NCI-H187 (cell line): ENCODE data around the gene TUT4.
"Not testable (repeated sequence)": the region's sequence is repeated elsewhere in the genome, so short reads cannot be mapped to it uniquely, and the experiment has no call there.

ENCODE experiments used
- DNase-seq, 2 experiments: peaks; one replicate each; lab custom pipeline; 2025; lab: John Stamatoyannopoulos, UW

The TUT4 gene

GRCh38 chr1:52552505-52553361, at the start of gene TUT4:
Gene TUT4, minus strand, starts transcription at chr1:52553092. Its CDS starts 26,812 bp downstream, at chr1:52526280.
- DNase-seq: peak; percentile 49 to 81

GRCh38 chr1:52601991-52602855, 49.3 kb upstream of the TUT4 start, which contains the start of gene GPX7:
Gene GPX7, plus strand, starts transcription at chr1:52602371. Its CDS starts 39 bp downstream, at chr1:52602410.
- no peak for DNase-seq

GRCh38 chr1:52601519-52601918, 48.6 kb upstream of the TUT4 start:
- DNase-seq: no peak

- DNase-seq: no peak
Measured at GRCh38 chr1:52600533-52601179, 47.8 kb upstream of the TUT4 start.

- DNase-seq: no peak
Measured at GRCh38 chr1:52599236-52599635, 46.3 kb upstream of the TUT4 start.

GRCh38 chr1:52598729-52599128, 45.8 kb upstream of the TUT4 start:
- no peak for DNase-seq

- DNase-seq: no peak
Measured at GRCh38 chr1:52597912-52598311, 45.0 kb upstream of the TUT4 start.

- no peak for DNase-seq
Measured at GRCh38 chr1:52595061-52595460, 42.2 kb upstream of the TUT4 start.

- no peak for DNase-seq
Measured at GRCh38 chr1:52593495-52593894, 40.6 kb upstream of the TUT4 start.

- no peak for DNase-seq
Measured at GRCh38 chr1:52592637-52593323, 39.9 kb upstream of the TUT4 start.

- DNase-seq: no peak
Measured at GRCh38 chr1:52590266-52590665, 37.4 kb upstream of the TUT4 start.

GRCh38 chr1:52588535-52588934, 35.6 kb upstream of the TUT4 start:
- DNase-seq: no peak

GRCh38 chr1:52588027-52588426, 35.1 kb upstream of the TUT4 start:
- DNase-seq: no peak

- DNase-seq: no peak
Measured at GRCh38 chr1:52585474-52585873, 32.6 kb upstream of the TUT4 start.

GRCh38 chr1:52582116-52582696, 29.3 kb upstream of the TUT4 start:
- no peak for DNase-seq

GRCh38 chr1:52580283-52580682, 27.4 kb upstream of the TUT4 start:
- DNase-seq: no peak

- DNase-seq: no peak
Measured at GRCh38 chr1:52579415-52579814, 26.5 kb upstream of the TUT4 start.

GRCh38 chr1:52578066-52578465, 25.2 kb upstream of the TUT4 start:
- DNase-seq: not testable (repeated sequence)

GRCh38 chr1:52576074-52576473, 23.2 kb upstream of the TUT4 start:
- no peak for DNase-seq

- no peak for DNase-seq
Measured at GRCh38 chr1:52574594-52574993, 21.7 kb upstream of the TUT4 start.

- no peak for DNase-seq
Measured at GRCh38 chr1:52572387-52572786, 19.5 kb upstream of the TUT4 start.
